ENCODE results near the gene ARF4.

DNA sequence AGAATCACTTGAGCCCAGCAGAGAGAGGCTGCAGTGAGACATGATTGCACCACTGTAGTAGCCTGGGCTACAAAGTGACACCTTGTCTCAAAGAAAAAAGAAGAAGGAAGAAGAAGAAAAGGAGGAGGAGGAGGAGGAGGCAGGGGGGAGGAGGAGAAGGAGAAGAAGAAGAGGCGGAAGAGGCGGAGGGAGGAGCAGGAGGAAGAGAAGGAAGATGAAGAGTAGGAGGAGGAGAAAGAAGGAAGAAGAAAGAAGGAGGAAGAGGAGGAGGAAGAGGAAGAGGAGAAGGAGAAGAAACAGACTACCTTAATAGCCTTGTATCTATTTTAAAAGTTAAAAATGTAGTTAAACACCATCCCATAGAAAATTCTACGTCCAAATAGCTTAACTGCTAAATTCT, 19.1 kb upstream of the ARF4 start:
- TF ChIP-seq, protein P1, sequence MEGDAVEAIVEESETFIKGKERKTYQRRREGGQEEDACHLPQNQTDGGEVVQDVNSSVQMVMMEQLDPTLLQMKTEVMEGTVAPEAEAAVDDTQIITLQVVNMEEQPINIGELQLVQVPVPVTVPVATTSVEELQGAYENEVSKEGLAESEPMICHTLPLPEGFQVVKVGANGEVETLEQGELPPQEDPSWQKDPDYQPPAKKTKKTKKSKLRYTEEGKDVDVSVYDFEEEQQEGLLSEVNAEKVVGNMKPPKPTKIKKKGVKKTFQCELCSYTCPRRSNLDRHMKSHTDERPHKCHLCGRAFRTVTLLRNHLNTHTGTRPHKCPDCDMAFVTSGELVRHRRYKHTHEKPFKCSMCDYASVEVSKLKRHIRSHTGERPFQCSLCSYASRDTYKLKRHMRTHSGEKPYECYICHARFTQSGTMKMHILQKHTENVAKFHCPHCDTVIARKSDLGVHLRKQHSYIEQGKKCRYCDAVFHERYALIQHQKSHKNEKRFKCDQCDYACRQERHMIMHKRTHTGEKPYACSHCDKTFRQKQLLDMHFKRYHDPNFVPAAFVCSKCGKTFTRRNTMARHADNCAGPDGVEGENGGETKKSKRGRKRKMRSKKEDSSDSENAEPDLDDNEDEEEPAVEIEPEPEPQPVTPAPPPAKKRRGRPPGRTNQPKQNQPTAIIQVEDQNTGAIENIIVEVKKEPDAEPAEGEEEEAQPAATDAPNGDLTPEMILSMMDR (IDR thresholded peaks at IDR 0.05), result no peak
- no peak for TF ChIP-seq EZH2 (IDR thresholded peaks at IDR 0.05)

Measured in neural progenitor cell (in vitro differentiated cells).